IMR-90 (cell line): ENCODE measurements around the gene DCD. TPM values are rescaled to one million over a fixed set of nuclear protein-coding genes. Genes with fewer than 3 reads are reported as not detected.

Experiments
- ATAC-seq: fragments of 200-7000 bp; cut with Tn5 transposase; 2 replicates; pipeline ENCODE4 v1.9.1; 2020; ENCODE audit warnings: low read depth, mild to moderate bottlenecking, moderate library complexity
- BruUV-seq: library from RNA; stranded (reverse); fragments of 400-500 nt; replicated peaks from 2 replicates; lab custom pipeline; 2021; lab: Mats Ljungman, UMichigan
- CTCF ChIA-PET: fragments of 300-600 bp; formaldehyde crosslinking; extraction: SDS; loops from one replicate; lab custom pipeline; 2021; ENCODE audit warnings: antibody characterized with exemption; lab: Yijun Ruan, JAX
- POLR2A ChIA-PET: fragments of 300-600 bp; sonication (Branson Sonifier 250); formaldehyde crosslinking; loops from one replicate; lab custom pipeline; 2022; ENCODE audit warnings: antibody characterized with exemption; ENCODE audit not compliant: unreplicated experiment; lab: Charles Lee
- DNase-seq: peaks from one replicate; pipeline ENCODE4 v3.0.0; 2013
- H2AFZ ChIP-seq: replicated peaks from 2 replicates; pipeline ENCODE3; 2013; ENCODE audit warnings: low read length, mild to moderate bottlenecking; ENCODE audit not compliant: poor library complexity
- H2AK5ac ChIP-seq: 2 replicates; pipeline ENCODE4 v1.6.1; 2013; ENCODE audit warnings: low read depth, low read length, inconsistent platforms
- H2AK9ac ChIP-seq: replicated peaks from 2 replicates; pipeline ENCODE3; 2013; ENCODE audit warnings: mild to moderate bottlenecking, low read depth, low read length, moderate library complexity; ENCODE audit not compliant: poor library complexity
- H2BK120ac ChIP-seq: 2 replicates; pipeline ENCODE4 v1.6.1; 2013; ENCODE audit warnings: low read depth, low read length, inconsistent platforms
- H2BK15ac ChIP-seq: 3 replicates; pipeline ENCODE4 v1.6.1; 2013; ENCODE audit warnings: low read depth, low read length, inconsistent platforms
- H2BK20ac ChIP-seq: 2 replicates; pipeline ENCODE4 v1.6.1; 2013; ENCODE audit warnings: low read depth, mild to moderate bottlenecking, inconsistent platforms, low read length, moderate library complexity
- H2BK5ac ChIP-seq: 2 replicates; pipeline ENCODE4 v1.6.1; 2013; ENCODE audit warnings: mild to moderate bottlenecking, low read depth, low read length, inconsistent platforms; ENCODE audit not compliant: poor library complexity, severe bottlenecking
- H3K14ac ChIP-seq: replicated peaks from 2 replicates; pipeline ENCODE4 v1.6.1; 2013; ENCODE audit warnings: low read depth, low read length, inconsistent platforms
- H3K18ac ChIP-seq: 2 replicates; pipeline ENCODE4 v1.6.1; 2013; ENCODE audit warnings: low read depth, low read length, control low read depth
- H3K23ac ChIP-seq: 2 replicates; pipeline ENCODE4 v1.6.1; 2013; ENCODE audit warnings: low read depth, low read length, inconsistent platforms
- H3K27ac ChIP-seq: 2 replicates; pipeline ENCODE4 v1.5.1; 2013; ENCODE audit warnings: mild to moderate bottlenecking, control low read depth, low read length; ENCODE audit not compliant: insufficient read depth
- H3K27me3 ChIP-seq: 2 replicates; pipeline ENCODE4 v1.6.1; 2013; ENCODE audit warnings: low read length; ENCODE audit not compliant: control insufficient read depth, insufficient read depth
- H3K36me3 ChIP-seq: 2 replicates; pipeline ENCODE4 v1.6.1; 2013; ENCODE audit warnings: low read length, mixed read lengths; ENCODE audit not compliant: control insufficient read depth, insufficient read depth
- H3K4ac ChIP-seq: 2 replicates; pipeline ENCODE4 v1.6.1; 2013; ENCODE audit warnings: low read depth, low read length, inconsistent platforms
- H3K4me1 ChIP-seq: 2 replicates; pipeline ENCODE4 v1.6.1; 2013; ENCODE audit warnings: low read length, mixed read lengths; ENCODE audit not compliant: control insufficient read depth, insufficient read depth
- H3K4me2 ChIP-seq: 2 replicates; pipeline ENCODE4 v1.6.1; 2013; ENCODE audit warnings: low read depth, mild to moderate bottlenecking, control low read depth, low read length, moderate library complexity
- H3K4me3 ChIP-seq: 2 replicates; pipeline ENCODE4 v1.5.1; 2013; ENCODE audit warnings: low read depth, mild to moderate bottlenecking, control low read depth, low read length, moderate library complexity; ENCODE audit not compliant: insufficient read depth
- H3K56ac ChIP-seq: 2 replicates; pipeline ENCODE4 v1.6.1; 2013; ENCODE audit warnings: low read length, inconsistent platforms; ENCODE audit not compliant: insufficient read depth; ENCODE audit errors: extremely low read depth
- H3K79me1 ChIP-seq, 2 experiments: 2 replicates each; pipeline ENCODE4 v1.6.1; 2013; ENCODE audit warnings: low read length in 2 of 2, inconsistent platforms in 1 of 2, low read depth in 1 of 2
- H3K9ac ChIP-seq: 2 replicates; pipeline ENCODE4 v1.6.1; 2013; ENCODE audit warnings: low read depth, low read length, control low read depth
- H3K9me1 ChIP-seq: 2 replicates; pipeline ENCODE4 v1.6.1; 2013; ENCODE audit warnings: low read length, inconsistent platforms; ENCODE audit not compliant: insufficient read depth
- H3K9me3 ChIP-seq: 2 replicates; pipeline ENCODE4 v1.6.1; 2013; ENCODE audit warnings: low read length; ENCODE audit not compliant: control insufficient read depth, insufficient read depth
- H4K20me1 ChIP-seq: 2 replicates; pipeline ENCODE4 v1.6.1; 2013; ENCODE audit warnings: low read length, inconsistent platforms; ENCODE audit not compliant: insufficient read depth
- H4K5ac ChIP-seq: 2 replicates; pipeline ENCODE4 v1.6.1; 2013; ENCODE audit warnings: mild to moderate bottlenecking, low read depth, low read length, control low read depth
- H4K8ac ChIP-seq, 2 experiments: 2 replicates each; pipeline ENCODE4 v1.6.1; 2013; ENCODE audit warnings: low read depth in 2 of 2, low read length in 2 of 2, control low read depth in 1 of 2, inconsistent platforms in 1 of 2
- H4K91ac ChIP-seq: 2 replicates; pipeline ENCODE4 v1.6.1; 2013; ENCODE audit warnings: low read depth, low read length, inconsistent platforms; ENCODE audit not compliant: insufficient read depth
- FOS ChIP-seq: fragments of 150-350 bp; IDR thresholded peaks from 2 replicates; pipeline ENCODE4 v1.6.1; 2016; ENCODE audit warnings: low read depth, low read length
- SMC3 ChIP-seq: fragments of 150-350 bp; IDR thresholded peaks from 2 replicates; pipeline ENCODE4 v1.6.1; 2016; ENCODE audit warnings: low read depth, mild to moderate bottlenecking, antibody characterized with exemption, low read length, moderate library complexity
- WGBS, 2 experiments: methylation state at CpG; one replicate each; pipeline versions ENCODE4 v1.1.5 to v1.1.7; 2013; ENCODE audit warnings: missing lambda C conversion rate in 2 of 2; ENCODE audit not compliant: insufficient read length in 1 of 2; ENCODE audit errors: extremely low coverage in 2 of 2; 5-methylcytosine and 5-hydroxymethylcytosine counted together
- dilution Hi-C: fragments of 300-500 bp; cut with HindIII; formaldehyde crosslinking; loops from one replicate; pipeline ENCODE4 v1.14.3; 2018; ENCODE audit warnings: low sequenced_read_pairs; ENCODE audit not compliant: unreplicated experiment
- in situ Hi-C: fragments of 300-500 bp; cut with MboI; formaldehyde crosslinking; loops from 3 replicates; pipeline ENCODE4 v1.14.3; 2019; ENCODE audit warnings: low sequenced_read_pairs, inconsistent platforms, mixed read lengths
- intact Hi-C: fragments of 100-400 bp; cut with micrococcal nuclease; formaldehyde crosslinking; loops from 2 replicates; pipeline ENCODE4 v1.10.0; 2022
- polyA plus RNA-seq, 3 experiments: library from polyadenylated mRNA; depleted of rRNA; stranded (reverse); fragments of >200 nt; gene quantifications; 2 replicates each; pipeline ENCODE4 v1.2.3, GENCODE V29; 2012; ENCODE audit warnings: low replicate concordance in 1 of 3
- total RNA-seq: library from RNA; depleted of rRNA; stranded (reverse); fragments of >200 nt; gene quantifications from 2 replicates; pipeline ENCODE4 v1.2.3, GENCODE V29; 2012

DCD gene
- total and polyA plus RNA-seq, 2 of the 4 experiments (the other 2 are of a cell fraction) = not detected

GRCh38 chr12:54627304-54627703, 20.9 kb downstream of the DCD start:
- intact Hi-C loops (no loop called here), in situ Hi-C loops (no loop called here), dilution Hi-C loops (no loop called here)
- no peak for DNase-seq
- H3K9me1 ChIP-seq = no peaks in the 10 kb centered on the region
- no peak for TF ChIP-seq FOS
- no peak for TF ChIP-seq SMC3
- no peak overlapping the region for H3K56ac ChIP-seq
- H3K4me1 ChIP-seq = no peaks in the 10 kb centered on the region
- H2AK9ac ChIP-seq = no peak overlapping the region
- no peaks in the 10 kb centered on the region for H3K36me3 ChIP-seq
- H2BK15ac ChIP-seq = no peak overlapping the region
- no peaks in the 10 kb centered on the region for H3K79me1 ChIP-seq
- H2BK20ac ChIP-seq = no peak overlapping the region
- H3K9me3 ChIP-seq = no peaks in the 10 kb centered on the region
- no peak overlapping the region for H4K91ac ChIP-seq
- no peak overlapping the region for H3K27ac ChIP-seq
- 14% methylated on average over 1 of the region's 3 CpGs; no CpG with 5 or more reads in 1 of the 2 experiments for WGBS, 2 experiments
- no TSS peak for BruUV-seq
- no peak overlapping the region for H3K4me3 ChIP-seq
- no peaks in the 10 kb centered on the region for H4K20me1 ChIP-seq
- H3K4me2 ChIP-seq = no peak overlapping the region
- no peak overlapping the region for H3K9ac ChIP-seq
- H3K27me3 ChIP-seq = no peaks in the 10 kb centered on the region
- no peak overlapping the region for H3K18ac ChIP-seq
- H2AFZ ChIP-seq = no peak overlapping the region
- no peak overlapping the region for H4K8ac ChIP-seq
- H4K5ac ChIP-seq = no peak overlapping the region
- no peak overlapping the region for H2BK120ac ChIP-seq
- POLR2A ChIA-PET = no interaction called here
- CTCF ChIA-PET = no interaction called here
- H3K23ac ChIP-seq = no peak overlapping the region
- no peak for ATAC-seq
- no peak overlapping the region for H2BK5ac ChIP-seq
- no peak overlapping the region for H2AK5ac ChIP-seq
- no peak overlapping the region for H3K14ac ChIP-seq
- no peak overlapping the region for H3K4ac ChIP-seq
